H1 (cell line): ENCODE data around the gene FBXO34. TPM values are rescaled to one million over a fixed set of nuclear protein-coding genes. Genes with fewer than 3 reads are reported as not detected.

ENCODE experiments used
- CTCF ChIA-PET: fragments of 300-600 bp; sonication (Branson Sonifier 250); formaldehyde crosslinking; loops from one replicate; lab custom pipeline; 2021; ENCODE audit not compliant: partially characterized antibody; lab: Charles Lee
- POLR2A ChIA-PET: fragments of 300-600 bp; sonication (Branson Sonifier 250); formaldehyde crosslinking; loops from one replicate; lab custom pipeline; 2021; ENCODE audit warnings: inconsistent platforms; ENCODE audit not compliant: partially characterized antibody; lab: Charles Lee
- DNase-seq, 2 experiments: peaks; one replicate each; pipeline versions ENCODE4 v3.0.0 to v3.0.0-alpha.2; 2010 to 2022; ENCODE audit warnings: low spot score in 2 of 2, low read depth in 1 of 2, mixed read lengths in 1 of 2
- FAIRE-seq: peaks from 2 replicates; lab custom pipeline; 2011; peaks lifted over from hg19 to GRCh38; lab: Jason Lieb, UNC
- H2AFZ ChIP-seq: 2 replicates; pipeline ENCODE4 v1.8.1; 2012; ENCODE audit warnings: low read length, inconsistent platforms
- H2AK5ac ChIP-seq: 2 replicates; pipeline ENCODE4 v1.6.1; 2013; ENCODE audit warnings: low read depth, low read length
- H2BK120ac ChIP-seq: replicated peaks from 2 replicates; pipeline ENCODE3; 2013; ENCODE audit warnings: low read depth, low read length, inconsistent platforms
- H2BK12ac ChIP-seq: 2 replicates; pipeline ENCODE4 v1.6.1; 2013; ENCODE audit warnings: low read depth, low read length
- H2BK15ac ChIP-seq: 2 replicates; pipeline ENCODE4 v1.6.1; 2013; ENCODE audit warnings: low read length
- H2BK20ac ChIP-seq: 2 replicates; pipeline ENCODE4 v1.6.1; 2013; ENCODE audit warnings: low read length
- H2BK5ac ChIP-seq: 2 replicates; pipeline ENCODE4 v1.6.1; 2013; ENCODE audit warnings: low read depth, low read length
- H3K14ac ChIP-seq: 2 replicates; pipeline ENCODE4 v1.6.1; 2013; ENCODE audit warnings: inconsistent platforms; ENCODE audit not compliant: insufficient read length
- H3K18ac ChIP-seq: 2 replicates; pipeline ENCODE4 v1.6.1; 2013; ENCODE audit warnings: low read length; ENCODE audit errors: extremely low read depth
- H3K23ac ChIP-seq: 2 replicates; pipeline ENCODE4 v1.6.1; 2013; ENCODE audit warnings: inconsistent platforms; ENCODE audit not compliant: insufficient read length
- H3K23me2 ChIP-seq: 2 replicates; pipeline ENCODE4 v1.6.1; 2013; ENCODE audit warnings: low read depth, low read length
- H3K27ac ChIP-seq: 2 replicates; pipeline ENCODE4 v1.6.1; 2011; ENCODE audit warnings: low read depth, low read length, inconsistent platforms
- H3K27me3 ChIP-seq, 4 experiments: replicated peaks in 1 of 4; 1 replicate in 1 of 4; 2 replicates in 3 of 4; pipeline versions ENCODE4 v1.6.1 to v1.8.1; 2011 to 2013; ENCODE audit warnings: low read length in 3 of 4, mild to moderate bottlenecking in 3 of 4, inconsistent platforms in 2 of 4, mixed read lengths in 2 of 4, moderate library complexity in 1 of 4; ENCODE audit not compliant: control insufficient read depth in 3 of 4, insufficient read depth in 3 of 4; ENCODE audit errors: extremely low read depth in 1 of 4
- H3K36me3 ChIP-seq, 4 experiments: 2 replicates each; pipeline versions ENCODE4 v1.6.1 to v1.8.1; 2011 to 2013; ENCODE audit warnings: mild to moderate bottlenecking in 4 of 4, low read length in 3 of 4, moderate library complexity in 2 of 4, control low read depth in 1 of 4, inconsistent platforms in 1 of 4; ENCODE audit not compliant: insufficient read depth in 4 of 4, control insufficient read depth in 2 of 4
- H3K4ac ChIP-seq: replicated peaks from 2 replicates; pipeline ENCODE3; 2013; ENCODE audit warnings: low read length, low read depth, mixed read lengths, inconsistent platforms; ENCODE audit not compliant: insufficient read length
- H3K4me1 ChIP-seq, 4 experiments: replicated peaks in 1 of 4; 1 replicate in 1 of 4; 2 replicates in 3 of 4; pipeline versions ENCODE4 v1.6.1 to v1.8.1; 2011 to 2013; ENCODE audit warnings: low read length in 3 of 4, inconsistent platforms in 2 of 4, mixed read lengths in 1 of 4; ENCODE audit not compliant: insufficient read depth in 4 of 4, control insufficient read depth in 3 of 4
- H3K4me2 ChIP-seq, 2 experiments: 2 replicates each; pipeline versions ENCODE4 v1.6.1 to v1.8.1; 2011 to 2013; ENCODE audit warnings: low read depth in 2 of 2, low read length in 2 of 2, control low read depth in 1 of 2, inconsistent platforms in 1 of 2, mild to moderate bottlenecking in 1 of 2; ENCODE audit not compliant: insufficient read depth in 1 of 2
- H3K4me3 ChIP-seq, 4 experiments: fragments of 200-600, 300-600 bp in 1 of 4; sonication (generic), shearing (Covaris generic), sonication (Bioruptor Twin) in 1 of 4; 2 replicates each; pipeline versions ENCODE4 v1.5.1 to v1.8.1; 2011 to 2016; ENCODE audit warnings: low read length in 4 of 4, low read depth in 3 of 4, control low read depth in 2 of 4, inconsistent platforms in 2 of 4, mild to moderate bottlenecking in 2 of 4, mixed read lengths in 1 of 4, moderate library complexity in 1 of 4; ENCODE audit not compliant: insufficient read depth in 2 of 4; ENCODE audit errors: extremely low read depth in 1 of 4
- H3K56ac ChIP-seq: replicated peaks from 2 replicates; pipeline ENCODE3; 2013; ENCODE audit warnings: low read depth, mild to moderate bottlenecking, mixed read lengths, low read length, inconsistent platforms; ENCODE audit not compliant: insufficient read length
- H3K79me1 ChIP-seq: 2 replicates; pipeline ENCODE4 v1.6.1; 2013; ENCODE audit warnings: low read depth, low read length, control low read depth
- H3K79me2 ChIP-seq, 2 experiments: 2 replicates each; pipeline versions ENCODE4 v1.6.1 to v1.8.1; 2012 to 2013; ENCODE audit warnings: low read length in 2 of 2, mild to moderate bottlenecking in 2 of 2, inconsistent platforms in 1 of 2; ENCODE audit not compliant: insufficient read depth in 2 of 2, control insufficient read depth in 1 of 2
- H3K9ac ChIP-seq, 4 experiments: replicated peaks in 1 of 4; 1 replicate in 1 of 4; 2 replicates in 3 of 4; pipeline versions ENCODE4 v1.6.1 to v1.8.1; 2011 to 2013; ENCODE audit warnings: low read depth in 3 of 4, low read length in 3 of 4, control low read depth in 2 of 4, mild to moderate bottlenecking in 2 of 4, moderate library complexity in 2 of 4, inconsistent platforms in 1 of 4; ENCODE audit errors: extremely low read depth in 1 of 4
- H3K9me3 ChIP-seq, 2 experiments: 2 replicates each; pipeline versions ENCODE4 v1.6.1 to v1.8.1; 2012 to 2013; ENCODE audit warnings: mild to moderate bottlenecking in 2 of 2, moderate library complexity in 2 of 2, control low read depth in 1 of 2, inconsistent platforms in 1 of 2, low read depth in 1 of 2, low read length in 1 of 2, mixed read lengths in 1 of 2; ENCODE audit not compliant: insufficient read depth in 2 of 2
- H4K20me1 ChIP-seq, 2 experiments: replicated peaks in 1 of 2; 2 replicates each; pipeline versions ENCODE3 to v1.8.1; 2011 to 2013; ENCODE audit warnings: inconsistent platforms in 2 of 2, low read length in 2 of 2, mild to moderate bottlenecking in 1 of 2; ENCODE audit not compliant: insufficient read depth in 2 of 2, control insufficient read depth in 1 of 2
- H4K5ac ChIP-seq: 2 replicates; pipeline ENCODE4 v1.6.1; 2013; ENCODE audit warnings: low read length, low read depth, mixed read lengths, inconsistent platforms; ENCODE audit not compliant: insufficient read length
- H4K8ac ChIP-seq: 2 replicates; pipeline ENCODE4 v1.8.0; 2013; ENCODE audit warnings: mild to moderate bottlenecking, moderate library complexity, low read length, inconsistent platforms; ENCODE audit not compliant: insufficient read depth; ENCODE audit errors: extremely low read depth
- H4K91ac ChIP-seq: replicated peaks from 2 replicates; pipeline ENCODE3; 2013; ENCODE audit warnings: low read length, mixed read lengths, inconsistent platforms; ENCODE audit not compliant: insufficient read length
- BACH1 ChIP-seq: IDR thresholded peaks from 2 replicates; pipeline ENCODE4 v1.6.1; 2012; ENCODE audit warnings: low read length, improper control_type of control experiment
- CBX5 ChIP-seq: fragments of 300-800, 300-1000 bp; sonication (generic); IDR thresholded peaks from 2 replicates; pipeline ENCODE4 v1.7.1; 2016; ENCODE audit warnings: antibody characterized with exemption, low read length, low read depth
- KDM1A ChIP-seq: fragments of 200-600, 300-600 bp; sonication (generic); IDR thresholded peaks from 2 replicates; pipeline ENCODE4 v1.7.1; 2016; ENCODE audit warnings: mild to moderate bottlenecking, low read length, borderline replicate concordance
- SIX5 ChIP-seq: IDR thresholded peaks from 2 replicates; pipeline ENCODE4 v1.6.1; 2011; ENCODE audit warnings: mild to moderate bottlenecking, low read depth, low read length
- WGBS, 2 experiments: shearing (Covaris generic) in 1 of 2; methylation state at CpG; one replicate each; pipeline versions ENCODE4 v1.1.6 to v1.1.7; 2013 to 2015; ENCODE audit warnings: low lambda C conversion rate in 2 of 2, mixed read lengths in 2 of 2, inconsistent platforms in 1 of 2, low coverage in 1 of 2, missing lambda C conversion rate in 1 of 2; ENCODE audit not compliant: insufficient replicate concordance in 2 of 2, insufficient coverage in 1 of 2, insufficient read length in 1 of 2; ENCODE audit errors: extremely low coverage in 1 of 2, missing lambda C conversion rate in 1 of 2; 5-methylcytosine and 5-hydroxymethylcytosine counted together
- polyA plus RNA-seq, 7 experiments: library from polyadenylated mRNA; depleted of rRNA in 3 of 7; stranded (reverse) in 5 of 7; unstranded in 2 of 7; fragments of >200 nt in 5 of 7; fragments of 200-250 nt in 2 of 7; gene quantifications; 1 replicate in 5 of 7; 2 replicates in 1 of 7; 4 replicates in 1 of 7; pipeline versions ENCODE4 v1.2.1 to v1.2.3, GENCODE V29; 2011 to 2013; ENCODE audit warnings: missing spikeins in 2 of 7, mixed read lengths in 2 of 7
- total RNA-seq: library from RNA; stranded (reverse); fragmentation: NEBNext Ultra II Directional; extraction: Animal tissue kit (Norgen Biotek cat#: 25700); gene quantifications from 2 replicates; pipeline ENCODE4 v1.2.1, GENCODE V29; 2021

The FBXO34 gene
- total and polyA plus RNA-seq, 2 of the 8 experiments (the other 6 are each of a cell fraction or from before 2014, with no cell fraction given): 7.0 to 14.4 TPM

DNA sequence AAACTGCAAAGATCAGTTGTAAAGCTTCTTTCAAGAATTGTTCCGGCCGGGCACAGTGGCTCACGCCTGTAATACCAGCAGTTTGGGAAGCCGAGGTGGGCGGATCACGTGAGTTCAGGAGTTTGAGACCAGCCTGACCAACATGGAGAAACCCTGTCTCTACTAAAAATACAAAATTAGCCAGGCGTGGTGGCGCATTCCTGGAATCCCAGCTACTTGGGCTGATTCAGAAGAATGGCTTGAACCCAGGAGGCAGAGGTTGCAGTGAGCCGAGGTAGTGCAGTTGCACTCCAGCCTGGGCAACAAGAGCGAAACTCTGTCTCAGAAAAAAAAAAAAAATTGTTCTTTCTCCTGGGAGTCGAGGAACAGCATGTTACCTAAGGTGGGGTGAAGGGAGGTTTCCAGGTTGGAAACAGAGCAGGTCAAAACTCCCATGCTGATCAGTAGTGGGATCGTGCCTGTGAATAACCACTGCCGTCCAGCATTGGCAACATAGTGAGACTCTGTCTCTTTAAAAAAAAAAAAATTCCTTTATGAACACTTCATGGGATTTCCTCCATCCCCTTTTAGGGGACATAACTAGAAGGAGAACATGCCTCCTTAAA, 13.9 kb downstream of the FBXO34 start:
- no peak overlapping the region for H2BK12ac ChIP-seq
- no peak for FAIRE-seq

More for the DNA sequence above, 13.9 kb downstream of the FBXO34 start:
- no peaks in the 10 kb centered on the region for H3K9me3 ChIP-seq
- no peak overlapping the region for H3K4ac ChIP-seq
- TF ChIP-seq CBX5 (no peak), BACH1 (no peak), KDM1A (no peak), SIX5 (no peak)
- no peak overlapping the region for H3K14ac ChIP-seq
- no peaks in the 10 kb centered on the region for H3K4me1 ChIP-seq
- no peaks in the 10 kb centered on the region for H3K27me3 ChIP-seq
- H3K4me3 ChIP-seq: no peak overlapping the region
- DNase-seq: no peak
- peaks cover 6% of the 10 kb centered on the region for H3K79me1 ChIP-seq
- no peak overlapping the region for H3K9ac ChIP-seq
- no peak overlapping the region for H3K27ac ChIP-seq
- no peak overlapping the region for H2AK5ac ChIP-seq
- H3K36me3 ChIP-seq: no peaks in the 10 kb centered on the region
- H2BK120ac ChIP-seq: no peak overlapping the region
- no peak overlapping the region for H3K23ac ChIP-seq
- ChIA-PET POLR2A (interaction anchor here (0.6 kb wide), 1 partner anchor 65 kb away, joined by 4 read pairs; no protein-coding TSS in a partner anchor), CTCF (interaction anchor here (0.8 to 1.4 kb wide), 2 partner anchors 13 to 70 kb away, joined by 3 to 4 read pairs; no protein-coding TSS in a partner anchor)
- H2AFZ ChIP-seq: no peak overlapping the region
- no peak overlapping the region; the same call in 1 of the 2 replicates for H4K8ac ChIP-seq
- H3K23me2 ChIP-seq: no peaks in the 10 kb centered on the region; the same call in 1 of the 2 replicates
- H3K18ac ChIP-seq: no peak overlapping the region
- no peak overlapping the region for H4K5ac ChIP-seq
- H4K20me1 ChIP-seq: peaks cover 0 to 6% of the 10 kb centered on the region in 2 experiments
- WGBS, 2 experiments: 90% methylated on average over 13 of the region's 13 CpGs; no CpG with 5 or more reads in 1 of the 2 experiments
- H2BK15ac ChIP-seq: no peak overlapping the region
- no peak overlapping the region for H3K4me2 ChIP-seq
- no peak overlapping the region for H2BK5ac ChIP-seq
- H3K79me2 ChIP-seq: peaks cover 0 to 72% of the 10 kb centered on the region in 2 experiments; a peak in 2 of 4 replicates
- H3K56ac ChIP-seq: no peak overlapping the region
- no peak overlapping the region for H4K91ac ChIP-seq
- no peak overlapping the region for H2BK20ac ChIP-seq
